ENCODE measurements around the gene GULP1. TPM values are rescaled to one million over a fixed set of nuclear protein-coding genes. Genes with fewer than 3 reads are reported as not detected.

The GULP1 gene
- total and polyA plus RNA-seq, 3 donors from 2014 or later, result 76.2 to 90.3 (median 78.5) TPM

DNA sequence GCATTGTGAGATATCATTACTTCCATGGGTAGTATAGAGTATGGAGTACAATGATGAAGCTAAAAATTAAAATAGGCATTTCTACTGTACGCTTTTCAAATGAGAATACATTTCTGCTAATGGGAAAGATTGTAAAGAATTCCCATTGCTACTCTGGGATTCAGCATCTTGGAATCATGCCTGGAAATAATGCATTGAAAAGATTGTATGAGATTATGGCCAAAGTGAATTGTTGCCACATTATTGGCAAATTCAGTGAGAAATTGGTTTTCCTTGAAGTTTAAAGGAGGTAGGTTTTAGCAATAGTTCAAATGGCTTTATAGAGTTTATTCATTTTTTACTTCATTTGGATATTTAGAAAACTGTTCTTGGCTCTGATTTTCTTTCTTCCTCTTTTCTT is 157.9 kb downstream of the GULP1 start:
- H3K27me3 ChIP-seq, result no peaks in the 10 kb centered on the region
- H3K9me3 ChIP-seq, result no peaks in the 10 kb centered on the region
- 94 to 97% methylated on average over 1 of the region's 1 CpG for WGBS, 2 donors
- no peak overlapping the region for H3K27ac ChIP-seq
- intact Hi-C loops (cut with DNase I; ENCODE audit: low total_unique reads), result no loop called here
- H3K36me3 ChIP-seq (ENCODE audit: low read depth, missing control alignments), result no peaks in the 10 kb centered on the region
- DNase-seq, result no peak
- H3K4me1 ChIP-seq, result no peaks in the 10 kb centered on the region
- TF ChIP-seq POLR2A (IDR thresholded peaks at IDR 0.05) (no peak), CTCF (IDR thresholded peaks at IDR 0.05) (no peak)
- H3K4me3 ChIP-seq, result no peak overlapping the region

GRCh38 chr2:188449971-188450370 is 158.3 kb downstream of the GULP1 start:
- H3K9me3 ChIP-seq, result no peaks in the 10 kb centered on the region
- H3K4me3 ChIP-seq, result no peak overlapping the region
- no peak overlapping the region for H3K27ac ChIP-seq
- intact Hi-C loops (cut with DNase I; ENCODE audit: low total_unique reads), result no loop called here
- no peaks in the 10 kb centered on the region for H3K27me3 ChIP-seq
- DNase-seq, result no peak
- H3K4me1 ChIP-seq, result no peaks in the 10 kb centered on the region
- H3K36me3 ChIP-seq (ENCODE audit: low read depth, missing control alignments), result no peaks in the 10 kb centered on the region
- TF ChIP-seq CTCF (IDR thresholded peaks at IDR 0.05) (no peak), POLR2A (IDR thresholded peaks at IDR 0.05) (no peak)

DNA sequence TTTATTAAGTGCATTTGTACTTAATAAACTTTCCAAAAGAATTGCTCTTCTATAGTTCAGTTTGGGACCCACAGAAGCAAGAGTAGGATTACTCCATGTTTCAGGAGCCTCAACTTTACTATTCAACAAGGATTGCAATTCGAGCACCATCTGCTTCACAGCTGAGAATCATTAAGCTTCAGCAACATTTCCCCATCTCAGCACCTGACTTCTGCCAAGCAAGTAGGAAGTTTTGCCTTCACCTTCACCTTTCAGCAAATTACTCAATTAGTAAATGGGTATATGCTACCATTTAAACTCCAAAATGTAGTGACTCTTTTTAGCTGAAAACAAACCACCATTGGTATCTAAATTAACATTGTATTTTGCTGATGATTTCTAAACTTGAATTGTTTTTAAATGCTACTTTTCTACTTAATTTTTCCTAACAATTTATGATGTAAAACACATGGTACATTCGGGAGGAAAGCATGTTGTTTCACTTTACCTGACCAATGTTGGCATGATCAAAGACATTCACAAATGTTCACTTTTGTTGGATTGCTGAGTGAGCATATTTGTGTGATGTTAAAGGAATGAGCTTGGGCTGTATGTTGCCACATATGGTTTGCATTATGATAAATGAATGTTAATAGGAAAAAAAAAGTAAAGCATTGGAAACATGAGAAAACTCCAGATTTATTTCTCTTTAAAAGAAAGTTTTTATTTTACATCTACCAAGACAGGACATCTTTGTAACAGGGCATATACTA is 159.2 kb downstream of the GULP1 start:
- H3K27ac ChIP-seq, result no peak overlapping the region
- intact Hi-C loops (cut with DNase I; ENCODE audit: low total_unique reads), result no loop called here
- H3K36me3 ChIP-seq (ENCODE audit: low read depth, missing control alignments), result no peaks in the 10 kb centered on the region
- TF ChIP-seq POLR2A (IDR thresholded peaks at IDR 0.05), result no peak
- TF ChIP-seq CTCF (IDR thresholded peaks at IDR 0.05), result no peak
- WGBS, 2 donors, result 65 to 77% methylated on average over 2 of the region's 2 CpGs
- H3K9me3 ChIP-seq, result no peaks in the 10 kb centered on the region
- H3K27me3 ChIP-seq, result no peaks in the 10 kb centered on the region
- no peak for DNase-seq
- H3K4me1 ChIP-seq, result no peaks in the 10 kb centered on the region
- no peak overlapping the region for H3K4me3 ChIP-seq

- Histone ChIP-seq H3K27me3 (no peaks in the 10 kb centered on the region), H3K4me3 (no peak overlapping the region), H3K4me1 (no peaks in the 10 kb centered on the region), H3K9me3 (no peaks in the 10 kb centered on the region), H3K36me3 (ENCODE audit: low read depth, missing control alignments) (no peaks in the 10 kb centered on the region), H3K27ac (peak overlapping the region in 1 of 2 donors; percentile 14)
- intact Hi-C loops (cut with DNase I; ENCODE audit: low total_unique reads), result no loop called here
- no peak for TF ChIP-seq CTCF (IDR thresholded peaks at IDR 0.05)
- TF ChIP-seq POLR2A (IDR thresholded peaks at IDR 0.05), result no peak
- 57 to 72% methylated on average over 1 of the region's 1 CpG for WGBS, 2 donors
- no peak for DNase-seq
These were observed 160.4 kb downstream of the GULP1 start for GRCh38 chr2:188452084-188452483.

Measured in testis (tissue), 3 donors.